ENCODE data around the gene HADHA.

DNA sequence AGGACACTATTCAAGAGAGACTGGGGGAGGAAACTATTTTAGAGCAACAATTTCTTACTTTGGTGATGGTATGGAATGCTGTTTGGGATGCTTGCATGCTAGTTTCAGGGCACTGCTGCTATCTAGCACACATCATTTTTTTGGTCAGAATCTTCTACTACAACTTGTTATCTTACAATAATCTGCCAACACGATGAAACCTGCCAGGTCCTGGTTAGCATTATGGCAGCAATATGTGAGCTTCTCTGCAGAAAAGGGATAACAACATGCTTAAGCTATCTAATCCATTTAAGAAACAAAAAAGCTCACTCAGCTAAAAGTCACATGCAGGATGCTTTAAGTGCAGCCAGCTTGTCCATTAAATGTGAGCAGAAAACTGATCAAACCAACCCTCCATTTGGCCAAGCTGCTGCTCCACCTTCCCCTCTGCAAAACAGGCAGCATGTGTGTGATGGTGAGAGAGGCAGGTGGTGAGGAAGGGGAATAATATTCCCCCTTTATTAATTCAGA, 41.4 kb downstream of the HADHA start:
- TF ChIP-seq, protein P1, sequence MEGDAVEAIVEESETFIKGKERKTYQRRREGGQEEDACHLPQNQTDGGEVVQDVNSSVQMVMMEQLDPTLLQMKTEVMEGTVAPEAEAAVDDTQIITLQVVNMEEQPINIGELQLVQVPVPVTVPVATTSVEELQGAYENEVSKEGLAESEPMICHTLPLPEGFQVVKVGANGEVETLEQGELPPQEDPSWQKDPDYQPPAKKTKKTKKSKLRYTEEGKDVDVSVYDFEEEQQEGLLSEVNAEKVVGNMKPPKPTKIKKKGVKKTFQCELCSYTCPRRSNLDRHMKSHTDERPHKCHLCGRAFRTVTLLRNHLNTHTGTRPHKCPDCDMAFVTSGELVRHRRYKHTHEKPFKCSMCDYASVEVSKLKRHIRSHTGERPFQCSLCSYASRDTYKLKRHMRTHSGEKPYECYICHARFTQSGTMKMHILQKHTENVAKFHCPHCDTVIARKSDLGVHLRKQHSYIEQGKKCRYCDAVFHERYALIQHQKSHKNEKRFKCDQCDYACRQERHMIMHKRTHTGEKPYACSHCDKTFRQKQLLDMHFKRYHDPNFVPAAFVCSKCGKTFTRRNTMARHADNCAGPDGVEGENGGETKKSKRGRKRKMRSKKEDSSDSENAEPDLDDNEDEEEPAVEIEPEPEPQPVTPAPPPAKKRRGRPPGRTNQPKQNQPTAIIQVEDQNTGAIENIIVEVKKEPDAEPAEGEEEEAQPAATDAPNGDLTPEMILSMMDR (conservative IDR thresholded peaks at IDR 0.05), result no peak
- TF ChIP-seq ZFX (IDR thresholded peaks at IDR 0.05), result no peak

Measured in C4-2B (cell line).